Thoracic aorta (tissue), 2 donors: ENCODE results near the gene TCFL5. TPM values are rescaled to one million over a fixed set of nuclear protein-coding genes. Genes with fewer than 3 reads are reported as not detected.
"Not testable (repeated sequence)": the region's sequence is repeated elsewhere in the genome, so short reads cannot be mapped to it uniquely, and the experiment has no call there.

ENCODE experiments used
- ATAC-seq: fragments of 150-250 bp; one replicate; pipeline ENCODE4 v1.8.0; 2017; ENCODE audit warnings: low read depth; ENCODE audit not compliant: insufficient number of reproducible peaks, low FRiP score
- DNase-seq: peaks from one replicate; pipeline ENCODE4 v3.0.0-alpha.2; 2020; ENCODE audit warnings: low spot score
- H3K27ac ChIP-seq, 2 donors: fragments of 200-600 bp; sonication (generic); 1 replicate in 1 of 2; 2 replicates in 1 of 2; pipeline ENCODE4 v1.5.1; 2016; ENCODE audit warnings: mild to moderate bottlenecking in 2 of 2, moderate library complexity in 2 of 2
- H3K27me3 ChIP-seq: fragments of 200-600 bp; sonication (generic); replicated peaks from 2 replicates; pipeline ENCODE4 v1.6.0; 2016; ENCODE audit warnings: mild to moderate bottlenecking; ENCODE audit not compliant: insufficient read depth
- H3K36me3 ChIP-seq: fragments of 200-600 bp; sonication (generic); one replicate; pipeline ENCODE4 v1.5.1; 2016
- H3K4me1 ChIP-seq, 2 donors: fragments of 200-600 bp; sonication (generic); 1 replicate in 1 of 2; 2 replicates in 1 of 2; pipeline versions ENCODE4 v1.5.1 to v1.6.0; 2016; ENCODE audit warnings: low read depth in 2 of 2, mild to moderate bottlenecking in 1 of 2; ENCODE audit not compliant: control insufficient read depth in 1 of 2
- H3K4me3 ChIP-seq: fragments of 200-600 bp; sonication (generic); 2 replicates; pipeline ENCODE4 v1.5.1; 2016; ENCODE audit warnings: mild to moderate bottlenecking
- H3K9me3 ChIP-seq: fragments of 200-600 bp; sonication (generic); 2 replicates; pipeline ENCODE4 v1.5.1; 2016
- CTCF ChIP-seq: fragments of 200-600 bp; sonication (generic); IDR thresholded peaks from one replicate; pipeline ENCODE4 v1.5.1; 2019; ENCODE audit warnings: antibody characterized with exemption
- total RNA-seq, 2 donors: library from RNA; depleted of rRNA; stranded (reverse); fragments of >200 nt; gene quantifications; one replicate each; pipeline versions ENCODE4 v1.1.0 to v1.2.3, GENCODE V29; 2016

Gene TCFL5
- total RNA-seq, 2 donors from 2014 or later = 3.8 to 6.2 TPM

- H3K4me1 ChIP-seq = peaks cover 0 to 10% of the 10 kb centered on the region in 2 donors
- TF ChIP-seq CTCF = no peak
- H3K27ac ChIP-seq = no peak overlapping the region
- H3K36me3 ChIP-seq = no peaks in the 10 kb centered on the region
- no peaks in the 10 kb centered on the region for H3K9me3 ChIP-seq
- no peak overlapping the region for H3K4me3 ChIP-seq
- H3K27me3 ChIP-seq = no peaks in the 10 kb centered on the region
- no peak for DNase-seq
- no peak for ATAC-seq
Observed at GRCh38 chr20:62858058-62858830, 3.4 kb downstream of the TCFL5 start.

GRCh38 chr20:62856931-62857619, 4.5 kb downstream of the TCFL5 start:
- DNase-seq = no peak
- peaks cover 0 to 10% of the 10 kb centered on the region in 2 donors for H3K4me1 ChIP-seq
- H3K27me3 ChIP-seq = no peaks in the 10 kb centered on the region
- H3K27ac ChIP-seq = no peak overlapping the region
- no peak overlapping the region for H3K4me3 ChIP-seq
- no peaks in the 10 kb centered on the region for H3K36me3 ChIP-seq
- H3K9me3 ChIP-seq = no peaks in the 10 kb centered on the region
- no peak for TF ChIP-seq CTCF
- no peak for ATAC-seq

GRCh38 chr20:62855120-62855519, 6.5 kb downstream of the TCFL5 start:
- Histone ChIP-seq H3K27me3 (no peaks in the 10 kb centered on the region), H3K27ac (no peak overlapping the region), H3K4me1 (peaks cover 0 to 3% of the 10 kb centered on the region in 2 donors), H3K4me3 (no peak overlapping the region), H3K9me3 (no peaks in the 10 kb centered on the region), H3K36me3 (no peaks in the 10 kb centered on the region)
- no peak for TF ChIP-seq CTCF
- ATAC-seq (no peak), DNase-seq (no peak)

GRCh38 chr20:62854121-62854520, 7.5 kb downstream of the TCFL5 start:
- no peak for TF ChIP-seq CTCF
- Histone ChIP-seq H3K36me3 (no peaks in the 10 kb centered on the region), H3K27ac (no peak overlapping the region), H3K4me1 (no peaks in the 10 kb centered on the region), H3K27me3 (no peaks in the 10 kb centered on the region), H3K9me3 (no peaks in the 10 kb centered on the region), H3K4me3 (no peak overlapping the region)
- no peak for DNase-seq
- no peak for ATAC-seq

GRCh38 chr20:62853304-62853703, 8.3 kb downstream of the TCFL5 start:
- ATAC-seq, H3K27ac ChIP-seq, H3K27me3 ChIP-seq, H3K4me3 ChIP-seq, H3K9me3 ChIP-seq, H3K4me1 ChIP-seq, H3K36me3 ChIP-seq, DNase-seq: not testable (repeated sequence)
